Loucy (cell line): Measurements from ENCODE around the gene SNIP1.
"Not testable (repeated sequence)": the region's sequence is repeated elsewhere in the genome, so short reads cannot be mapped to it uniquely, and the experiment has no call there.

Experiments
- H2AFZ ChIP-seq: fragments of 200-600 bp; sonication (generic); 2 replicates; pipeline ENCODE4 v1.6.0; 2016; ENCODE audit warnings: antibody characterized with exemption, mild to moderate bottlenecking, low read length, moderate library complexity
- H3F3A ChIP-seq: fragments of 200-600 bp; 2 replicates; pipeline ENCODE4 v1.6.0; 2016; ENCODE audit warnings: antibody characterized with exemption, low read depth, mild to moderate bottlenecking
- H3K27me3 ChIP-seq: fragments of 200-600 bp; sonication (generic); 2 replicates; pipeline ENCODE4 v1.6.1; 2014; ENCODE audit warnings: low read length, mild to moderate bottlenecking; ENCODE audit not compliant: insufficient read depth, poor library complexity, severe bottlenecking
- H3K36me3 ChIP-seq: fragments of 200-600 bp; sonication (generic); 2 replicates; pipeline ENCODE4 v1.6.1; 2016; ENCODE audit warnings: low read length; ENCODE audit not compliant: insufficient read depth
- H3K4me1 ChIP-seq: fragments of 200-600 bp; sonication (generic); 2 replicates; pipeline ENCODE4 v1.5.1; 2014; ENCODE audit warnings: low read length, mild to moderate bottlenecking; ENCODE audit not compliant: insufficient read depth, poor library complexity, severe bottlenecking
- H3K4me2 ChIP-seq: fragments of 200-600 bp; sonication (generic); 2 replicates; pipeline ENCODE4 v1.6.0; 2014; ENCODE audit warnings: antibody characterized with exemption, low read length, low read depth, mild to moderate bottlenecking; ENCODE audit not compliant: poor library complexity, severe bottlenecking
- H3K4me3 ChIP-seq: fragments of 200-600 bp; sonication (generic); 2 replicates; pipeline ENCODE4 v1.5.1; 2014; ENCODE audit warnings: low read length, mild to moderate bottlenecking, mixed read lengths; ENCODE audit not compliant: poor library complexity, severe bottlenecking
- H3K79me2 ChIP-seq: fragments of 200-600 bp; sonication (generic); 2 replicates; pipeline ENCODE4 v1.6.1; 2014; ENCODE audit warnings: low read length; ENCODE audit not compliant: insufficient read depth
- H3K9ac ChIP-seq: fragments of 200-600 bp; sonication (generic); 2 replicates; pipeline ENCODE4 v1.6.0; 2014; ENCODE audit warnings: mild to moderate bottlenecking, low read depth, low read length, moderate library complexity; ENCODE audit not compliant: poor library complexity, severe bottlenecking
- H3K9me2 ChIP-seq: fragments of 200-600 bp; sonication (generic); replicated peaks from 2 replicates; pipeline ENCODE4 v1.6.1; 2016; ENCODE audit warnings: low read depth, low read length, mixed read lengths
- H3K9me3 ChIP-seq: fragments of 200-600 bp; sonication (generic); 2 replicates; pipeline ENCODE4 v1.6.1; 2014; ENCODE audit warnings: mild to moderate bottlenecking, antibody characterized with exemption, low read length, low read depth; ENCODE audit not compliant: insufficient read depth
- H4K20me1 ChIP-seq: fragments of 200-600 bp; sonication (generic); 2 replicates; pipeline ENCODE4 v1.6.0; 2014; ENCODE audit warnings: antibody characterized with exemption, low read length, mild to moderate bottlenecking; ENCODE audit not compliant: insufficient read depth, poor library complexity, severe bottlenecking
- EZH2phosphoT487 ChIP-seq: fragments of 200-600 bp; IDR thresholded peaks from 2 replicates; pipeline ENCODE4 v1.6.1; 2018; ENCODE audit warnings: antibody characterized with exemption, mild to moderate bottlenecking, moderate library complexity, borderline replicate concordance
- TF ChIP-seq, protein P1 (sequence below): fragments of 200-600 bp; sonication (generic); conservative IDR thresholded peaks from 2 replicates; pipeline ENCODE4 v1.5.1; 2014; ENCODE audit warnings: mild to moderate bottlenecking, antibody characterized with exemption, low read length

SNIP1 gene

DNA sequence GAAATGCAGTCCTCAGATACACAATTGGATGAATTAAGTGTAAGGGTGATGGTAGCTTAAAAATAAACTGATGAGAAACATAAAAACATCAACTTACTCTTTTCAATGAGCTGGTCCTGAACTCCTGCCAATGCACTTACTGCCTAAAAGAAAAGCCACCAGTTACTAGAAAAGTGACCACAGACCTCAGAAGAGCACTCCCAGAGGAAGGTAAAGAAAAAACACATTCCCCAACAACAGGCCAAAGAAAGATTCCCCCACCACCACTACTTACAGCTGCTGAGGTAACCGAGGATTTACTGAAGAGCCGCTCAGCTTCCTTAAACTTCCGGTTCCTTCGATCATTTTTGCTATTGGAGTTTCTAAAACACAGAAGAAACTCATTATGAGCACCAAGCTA is 44.9 kb downstream of the SNIP1 start:
- TF ChIP-seq, protein P1, sequence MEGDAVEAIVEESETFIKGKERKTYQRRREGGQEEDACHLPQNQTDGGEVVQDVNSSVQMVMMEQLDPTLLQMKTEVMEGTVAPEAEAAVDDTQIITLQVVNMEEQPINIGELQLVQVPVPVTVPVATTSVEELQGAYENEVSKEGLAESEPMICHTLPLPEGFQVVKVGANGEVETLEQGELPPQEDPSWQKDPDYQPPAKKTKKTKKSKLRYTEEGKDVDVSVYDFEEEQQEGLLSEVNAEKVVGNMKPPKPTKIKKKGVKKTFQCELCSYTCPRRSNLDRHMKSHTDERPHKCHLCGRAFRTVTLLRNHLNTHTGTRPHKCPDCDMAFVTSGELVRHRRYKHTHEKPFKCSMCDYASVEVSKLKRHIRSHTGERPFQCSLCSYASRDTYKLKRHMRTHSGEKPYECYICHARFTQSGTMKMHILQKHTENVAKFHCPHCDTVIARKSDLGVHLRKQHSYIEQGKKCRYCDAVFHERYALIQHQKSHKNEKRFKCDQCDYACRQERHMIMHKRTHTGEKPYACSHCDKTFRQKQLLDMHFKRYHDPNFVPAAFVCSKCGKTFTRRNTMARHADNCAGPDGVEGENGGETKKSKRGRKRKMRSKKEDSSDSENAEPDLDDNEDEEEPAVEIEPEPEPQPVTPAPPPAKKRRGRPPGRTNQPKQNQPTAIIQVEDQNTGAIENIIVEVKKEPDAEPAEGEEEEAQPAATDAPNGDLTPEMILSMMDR: peak; percentile 59
- no peak for TF ChIP-seq EZH2phosphoT487
- H3K27me3 ChIP-seq: no peaks in the 10 kb centered on the region
- H4K20me1 ChIP-seq: peaks cover 39% of the 10 kb centered on the region
- H3K4me2 ChIP-seq: no peak overlapping the region
- no peak overlapping the region for H2AFZ ChIP-seq
- H3K9ac ChIP-seq: no peak overlapping the region
- peaks cover 34% of the 10 kb centered on the region; the same call in 1 of the 2 replicates for H3K36me3 ChIP-seq
- no peaks in the 10 kb centered on the region for H3F3A ChIP-seq
- peaks cover 50% of the 10 kb centered on the region for H3K79me2 ChIP-seq
- no peaks in the 10 kb centered on the region for H3K9me3 ChIP-seq
- H3K9me2 ChIP-seq: no peaks in the 10 kb centered on the region
- H3K4me3 ChIP-seq: no peak overlapping the region
- peaks cover 32% of the 10 kb centered on the region for H3K4me1 ChIP-seq

DNA sequence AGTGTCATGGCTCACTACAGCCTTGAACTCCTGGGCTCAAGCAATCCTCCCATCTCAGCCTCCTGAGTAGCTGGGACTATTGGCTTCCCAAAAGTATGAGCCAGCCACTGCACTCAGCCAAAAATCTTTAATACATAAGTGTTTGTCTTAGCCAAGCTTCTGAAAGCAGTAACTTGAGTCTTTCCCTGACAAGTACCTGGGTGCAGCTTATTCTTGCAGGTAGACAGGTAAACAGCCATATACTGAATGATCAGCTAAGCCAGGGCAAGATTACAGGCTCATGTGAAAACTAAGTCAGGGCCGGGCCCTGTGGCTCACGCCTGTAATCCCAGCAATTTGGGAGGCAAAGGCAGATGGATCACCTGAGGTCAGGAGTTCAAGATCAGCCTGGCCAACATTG is 47.4 kb downstream of the SNIP1 start:
- peaks cover 45% of the 10 kb centered on the region; the same call in 1 of the 2 replicates for H3K36me3 ChIP-seq
- H4K20me1 ChIP-seq: peaks cover 15% of the 10 kb centered on the region
- H3K9me2 ChIP-seq: no peaks in the 10 kb centered on the region
- H3K9ac ChIP-seq: no peak overlapping the region
- peaks cover 30% of the 10 kb centered on the region for H3K79me2 ChIP-seq
- TF ChIP-seq EZH2phosphoT487: no peak
- TF ChIP-seq, protein P1: no peak
- no peaks in the 10 kb centered on the region for H3K9me3 ChIP-seq
- no peaks in the 10 kb centered on the region for H3K27me3 ChIP-seq
- H3K4me3 ChIP-seq: no peak overlapping the region
- no peak overlapping the region for H3K4me2 ChIP-seq
- peaks cover 13% of the 10 kb centered on the region for H3K4me1 ChIP-seq
- no peak overlapping the region for H2AFZ ChIP-seq
- H3F3A ChIP-seq: no peaks in the 10 kb centered on the region

DNA sequence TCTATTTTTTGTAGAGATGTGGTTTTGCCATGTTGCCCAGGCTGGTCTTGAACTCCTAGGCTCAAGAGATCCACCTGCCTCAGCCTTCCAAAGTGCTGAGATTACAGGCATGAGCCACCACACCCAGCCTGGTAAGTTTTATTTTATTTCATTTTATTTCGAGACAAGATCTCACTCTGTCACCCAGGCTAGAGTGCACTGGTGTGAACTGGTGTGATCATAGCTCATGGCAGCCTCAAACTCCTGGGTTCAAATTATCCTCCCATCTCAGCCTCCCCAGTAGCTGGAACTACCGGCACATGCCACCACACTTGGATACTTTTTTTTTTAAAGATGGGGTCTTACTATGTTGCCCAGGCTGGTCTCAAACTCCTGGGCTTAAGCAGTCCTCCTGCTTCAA is 51.3 kb downstream of the SNIP1 start:
- H3K4me2 ChIP-seq, H3K79me2 ChIP-seq, H3K27me3 ChIP-seq, H2AFZ ChIP-seq, H4K20me1 ChIP-seq, H3K4me1 ChIP-seq, H3K9me2 ChIP-seq, H3K4me3 ChIP-seq, H3K9me3 ChIP-seq, H3F3A ChIP-seq, H3K9ac ChIP-seq: not testable (repeated sequence)
- peaks cover 68% of the 10 kb centered on the region; the same call in 1 of the 2 replicates for H3K36me3 ChIP-seq

DNA sequence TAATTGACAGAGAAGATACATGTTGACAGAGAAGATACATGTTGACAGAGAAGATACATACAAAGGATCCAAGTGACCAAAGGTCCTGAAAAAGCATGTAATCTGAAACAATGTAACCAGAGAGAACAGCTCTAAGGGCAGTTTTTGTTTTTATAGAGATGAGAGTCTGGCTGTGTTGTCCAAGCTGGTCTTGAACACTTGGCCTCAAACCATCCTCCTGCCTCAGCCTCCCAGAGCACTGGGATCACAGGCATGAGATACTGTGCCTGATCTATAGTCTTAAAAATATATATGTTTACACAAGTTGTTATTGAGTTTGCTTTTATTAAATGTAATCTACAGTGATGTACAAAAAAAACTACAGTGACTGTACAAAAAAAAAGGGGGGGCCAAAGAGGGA is 52.0 kb downstream of the SNIP1 start:
- Histone ChIP-seq H4K20me1 (peaks cover 5% of the 10 kb centered on the region), H3K9ac (no peak overlapping the region), H3K9me2 (no peaks in the 10 kb centered on the region), H3K9me3 (no peaks in the 10 kb centered on the region), H3F3A (no peaks in the 10 kb centered on the region), H3K4me2 (no peak overlapping the region), H3K4me1 (no peaks in the 10 kb centered on the region), H3K36me3 (peaks cover 64% of the 10 kb centered on the region; the same call in 1 of the 2 replicates), H3K4me3 (no peak overlapping the region), H2AFZ (no peak overlapping the region), H3K27me3 (no peaks in the 10 kb centered on the region), H3K79me2 (peaks cover 4% of the 10 kb centered on the region; the same call in 1 of the 2 replicates)
- no peak for TF ChIP-seq EZH2phosphoT487
- TF ChIP-seq, protein P1: no peak
